Adrenal gland (tissue), 12 donors: Measurements from ENCODE around the gene KRT79. TPM values are rescaled to one million over a fixed set of nuclear protein-coding genes. Genes with fewer than 3 reads are reported as not detected.

Source experiments
- DNase-seq, 7 donors: peaks; one replicate each; pipeline ENCODE4 v3.0.0-alpha.2; 2019 to 2020
- H3K27ac ChIP-seq, 5 donors: fragments of 200-600 bp; sonication (generic) in 4 of 5; 1 replicate in 3 of 5; 2 replicates in 2 of 5; pipeline versions ENCODE4 v1.5.1 to v1.8.0; 2016 to 2020; ENCODE audit warnings: mild to moderate bottlenecking in 1 of 5
- H3K27me3 ChIP-seq: fragments of 200-600 bp; 2 replicates; pipeline ENCODE4 v1.8.0; 2021
- H3K36me3 ChIP-seq, 2 donors: fragments of 200-600 bp; replicated peaks in 1 of 2; 1 replicate in 1 of 2; 2 replicates in 1 of 2; pipeline versions ENCODE4 v1.5.1 to v1.8.0; 2018 to 2022
- H3K4me1 ChIP-seq, 2 donors: fragments of 200-600 bp; replicated peaks in 1 of 2; 1 replicate in 1 of 2; 2 replicates in 1 of 2; pipeline versions ENCODE4 v1.5.1 to v1.8.0; 2018 to 2021
- H3K4me3 ChIP-seq, 4 donors: fragments of 200-600 bp; sonication (generic) in 3 of 4; one replicate each; pipeline ENCODE4 v1.5.1; 2016 to 2018
- H3K9me3 ChIP-seq, 3 donors: fragments of 200-600 bp; sonication (generic) in 1 of 3; replicated peaks in 1 of 3; 1 replicate in 2 of 3; 2 replicates in 1 of 3; pipeline versions ENCODE4 v1.5.1 to v1.8.0; 2016 to 2021
- POLR2A ChIP-seq, 2 donors: fragments of 450-650 bp; IDR thresholded peaks; one replicate each; pipeline ENCODE4 v1.6.1; 2017; ENCODE audit warnings: antibody characterized with exemption in 2 of 2, mild to moderate bottlenecking in 2 of 2, moderate library complexity in 1 of 2
- WGBS, 4 donors: extraction: QIAGEN DNeasy Blood & Tissue Kit in 2 of 4; methylation state at CpG; one replicate each; pipeline versions ENCODE4 v1.1.5 to v1.1.7; 2013 to 2017; 5-methylcytosine and 5-hydroxymethylcytosine counted together
- intact Hi-C, 2 donors: fragments of 100-400 bp; cut with DNase I; formaldehyde crosslinking; loops; one replicate each; pipeline versions ENCODE4 v1.14.1 to v1.15.0; 2022 to 2023
- polyA plus RNA-seq, 3 donors: library from polyadenylated mRNA; stranded (reverse); fragments of 200-250 nt in 2 of 3; fragments of 350-450 nt in 1 of 3; fragmentation: Illumina TruSeq in 1 of 3; extraction: RNeasy Lipid Tissue Mini Kit (QIAGEN cat#74804) in 1 of 3; gene quantifications; one replicate each; pipeline ENCODE4 v1.2.3, GENCODE V29; 2013 to 2014
- total RNA-seq, 9 donors: library from RNA; depleted of rRNA in 4 of 9; stranded (reverse); fragments of >200 nt in 4 of 9; fragments of 120-200 nt in 1 of 9; fragmentation: NEBNext Ultra II Directional in 1 of 9; extraction: Animal tissue kit (Norgen Biotek cat#: 25700) in 1 of 9; gene quantifications; one replicate each; pipeline versions ENCODE4 v1.1.0 to v1.2.4, GENCODE V29; 2013 to 2023
- TF ChIP-seq, protein P1 (sequence below), 6 experiments: fragments of 450-650 bp in 4 of 6; fragments of 200-600 bp in 2 of 6; sonication (generic) in 1 of 6; IDR thresholded peaks; 1 replicate in 5 of 6; 2 replicates in 1 of 6; pipeline versions ENCODE4 v1.5.1 to v1.8.0; 2016 to 2021; ENCODE audit warnings: antibody characterized with exemption in 6 of 6, mild to moderate bottlenecking in 2 of 6, moderate library complexity in 1 of 6
- donor health status: healthy with polysubstance abuse.
- donor health status: Bipolar disorder and iron deficiency.
- donor health status: DM: yes; HTN: yes; CAD: no.
- donor health status: DM: no; HTN: no; CAD: no.
- donor health status: DM: no; HTN: no; CAD: no.
- donor health status: DM: yes; HTN: yes; CAD: no.

KRT79 gene
- total and polyA plus RNA-seq, 12 donors = 0.24 TPM; not detected in 11

DNA sequence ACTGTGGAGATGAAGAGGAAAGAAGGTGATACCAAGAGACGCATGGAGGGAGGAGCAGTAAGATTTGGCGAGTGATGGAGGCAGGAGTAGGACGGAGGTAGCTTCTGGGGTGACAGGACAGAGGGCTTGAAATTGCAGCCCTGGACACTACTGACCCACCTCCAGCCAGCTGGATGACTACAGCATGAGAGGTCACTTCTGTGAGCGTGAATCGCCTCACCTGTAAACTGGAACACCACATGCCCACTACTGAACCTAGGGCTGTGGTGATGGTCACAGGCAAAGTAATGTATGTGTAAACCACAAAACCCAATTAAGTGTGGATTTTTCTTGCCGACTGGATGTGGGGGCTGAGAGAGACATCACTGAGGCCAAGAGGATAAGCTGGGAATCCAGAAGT lies 13.6 kb downstream of the KRT79 start:
- no peak overlapping the region for H3K4me3 ChIP-seq
- no peak overlapping the region for H3K27ac ChIP-seq
- no peak for DNase-seq
- no peaks in the 10 kb centered on the region for H3K36me3 ChIP-seq
- no peaks in the 10 kb centered on the region for H3K9me3 ChIP-seq
- no peak for TF ChIP-seq POLR2A (IDR thresholded peaks at IDR 0.05)
- TF ChIP-seq, protein P1, sequence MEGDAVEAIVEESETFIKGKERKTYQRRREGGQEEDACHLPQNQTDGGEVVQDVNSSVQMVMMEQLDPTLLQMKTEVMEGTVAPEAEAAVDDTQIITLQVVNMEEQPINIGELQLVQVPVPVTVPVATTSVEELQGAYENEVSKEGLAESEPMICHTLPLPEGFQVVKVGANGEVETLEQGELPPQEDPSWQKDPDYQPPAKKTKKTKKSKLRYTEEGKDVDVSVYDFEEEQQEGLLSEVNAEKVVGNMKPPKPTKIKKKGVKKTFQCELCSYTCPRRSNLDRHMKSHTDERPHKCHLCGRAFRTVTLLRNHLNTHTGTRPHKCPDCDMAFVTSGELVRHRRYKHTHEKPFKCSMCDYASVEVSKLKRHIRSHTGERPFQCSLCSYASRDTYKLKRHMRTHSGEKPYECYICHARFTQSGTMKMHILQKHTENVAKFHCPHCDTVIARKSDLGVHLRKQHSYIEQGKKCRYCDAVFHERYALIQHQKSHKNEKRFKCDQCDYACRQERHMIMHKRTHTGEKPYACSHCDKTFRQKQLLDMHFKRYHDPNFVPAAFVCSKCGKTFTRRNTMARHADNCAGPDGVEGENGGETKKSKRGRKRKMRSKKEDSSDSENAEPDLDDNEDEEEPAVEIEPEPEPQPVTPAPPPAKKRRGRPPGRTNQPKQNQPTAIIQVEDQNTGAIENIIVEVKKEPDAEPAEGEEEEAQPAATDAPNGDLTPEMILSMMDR (IDR thresholded peaks at IDR 0.05) = no peak
- H3K4me1 ChIP-seq = no peaks in the 10 kb centered on the region
- peaks cover 10% of the 10 kb centered on the region for H3K27me3 ChIP-seq
- WGBS, 4 donors = 81 to 90% (median 86%) methylated on average over 6 of the region's 6 CpGs
- intact Hi-C loops = no loop called here

DNA sequence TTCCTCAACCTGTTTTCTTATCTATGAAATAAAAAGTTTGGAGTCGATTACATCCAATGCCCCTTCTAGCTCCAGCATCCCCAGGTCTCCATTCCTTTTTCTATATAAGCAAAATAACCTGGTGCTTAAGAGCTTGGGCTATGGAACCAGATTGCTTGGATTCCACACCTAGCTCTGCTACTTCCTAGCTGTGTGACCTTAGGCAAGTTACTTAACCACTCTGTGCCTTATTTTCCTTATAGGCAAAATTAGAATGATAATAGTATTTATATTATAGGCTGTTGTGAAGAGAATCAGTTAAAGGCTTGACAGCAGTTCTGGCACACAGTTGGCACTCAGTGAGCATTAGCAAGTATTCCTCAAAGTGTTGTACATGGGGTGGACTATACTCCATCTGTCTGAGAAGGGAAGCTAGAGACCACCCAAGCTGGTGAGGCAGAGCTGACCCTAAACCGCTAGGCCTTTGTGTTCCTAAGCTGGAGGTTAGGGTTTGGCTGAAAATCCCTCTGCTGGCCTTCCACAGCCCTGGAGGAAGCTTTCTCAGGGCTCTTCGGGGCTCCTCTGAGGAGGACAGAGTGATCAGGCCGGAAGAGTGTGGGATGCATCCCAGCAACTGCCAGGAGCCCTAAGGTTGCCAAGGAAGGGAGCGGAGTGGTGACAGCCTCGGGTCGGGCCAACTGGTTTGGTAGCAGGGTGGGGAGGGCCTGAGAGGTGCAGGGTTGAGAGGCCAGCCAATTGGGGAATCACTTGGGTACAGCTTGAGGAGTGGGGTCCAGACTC lies 14.2 kb downstream of the KRT79 start:
- H3K27ac ChIP-seq = no peak overlapping the region
- intact Hi-C loops = no loop called here
- no peaks in the 10 kb centered on the region for H3K9me3 ChIP-seq
- no peaks in the 10 kb centered on the region for H3K36me3 ChIP-seq
- DNase-seq = no peak
- H3K27me3 ChIP-seq = peaks cover 10% of the 10 kb centered on the region
- 78 to 89% (median 79%) methylated on average over 6 to 7 of the region's 7 CpGs for WGBS, 4 donors
- H3K4me1 ChIP-seq = no peaks in the 10 kb centered on the region
- TF ChIP-seq, protein P1 (IDR thresholded peaks at IDR 0.05) = no peak
- no peak for TF ChIP-seq POLR2A (IDR thresholded peaks at IDR 0.05)
- H3K4me3 ChIP-seq = no peak overlapping the region

DNA sequence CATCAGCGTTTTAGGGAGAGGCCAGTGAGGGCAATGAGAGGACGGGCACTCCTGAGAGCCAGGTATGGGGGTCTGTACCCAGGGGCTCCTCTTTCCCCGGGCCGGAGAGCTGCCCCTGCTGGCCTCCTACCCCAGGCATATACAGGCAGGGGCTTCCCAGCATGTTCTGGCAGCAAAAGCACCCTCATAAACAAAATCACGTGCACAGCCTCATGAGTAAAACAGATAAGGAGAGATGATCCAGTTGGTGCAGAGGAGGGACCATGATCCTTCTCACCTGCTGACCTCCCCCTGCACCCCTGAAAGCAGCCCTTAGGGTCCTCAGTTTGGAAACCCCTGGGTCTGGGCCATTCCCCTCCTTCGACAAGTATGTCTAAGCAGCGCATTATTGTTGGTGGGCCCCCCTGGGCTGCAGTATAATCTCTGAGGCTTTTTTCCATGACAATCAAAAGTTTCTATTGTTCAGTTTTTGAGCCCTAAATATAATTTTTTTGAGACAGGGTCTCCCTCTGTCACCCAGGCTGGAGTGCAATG lies 15.2 kb downstream of the KRT79 start:
- DNase-seq = no peak
- intact Hi-C loops = no loop called here

DNA sequence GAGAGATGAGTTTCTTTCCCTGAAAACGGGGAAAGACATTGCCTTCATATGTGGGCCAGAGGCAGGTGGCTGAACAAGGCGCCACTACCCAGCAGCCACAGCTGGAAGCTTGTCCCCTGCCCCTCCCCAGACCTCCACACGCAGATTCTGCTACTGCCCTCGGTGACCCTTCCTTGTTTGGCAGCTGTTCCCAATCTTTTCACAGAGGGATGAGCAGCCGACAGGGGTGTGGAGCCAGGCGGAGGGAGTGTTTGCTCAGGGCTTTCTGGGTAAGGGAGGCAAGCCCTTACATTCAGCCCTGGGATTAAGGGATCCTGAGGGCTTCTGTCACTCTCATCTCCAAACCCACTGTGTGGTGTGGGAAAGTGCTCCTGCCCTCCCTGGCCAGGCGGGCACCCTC lies 15.7 kb downstream of the KRT79 start:
- Histone ChIP-seq H3K4me3 (no peak overlapping the region), H3K4me1 (no peaks in the 10 kb centered on the region), H3K27ac (no peak overlapping the region), H3K27me3 (peaks cover 10% of the 10 kb centered on the region), H3K9me3 (no peaks in the 10 kb centered on the region), H3K36me3 (no peaks in the 10 kb centered on the region)
- TF ChIP-seq, protein P1 (IDR thresholded peaks at IDR 0.05) = no peak
- TF ChIP-seq POLR2A (IDR thresholded peaks at IDR 0.05) = no peak
- intact Hi-C loops = no loop called here
- no peak for DNase-seq
- WGBS, 4 donors = 37 to 51% (median 44%) methylated on average over 5 to 7 of the region's 7 CpGs

More for the DNA sequence above, 15.2 kb downstream of the KRT79 start:
- Histone ChIP-seq H3K27me3 (peaks cover 10% of the 10 kb centered on the region), H3K27ac (no peak overlapping the region), H3K36me3 (no peaks in the 10 kb centered on the region), H3K4me3 (no peak overlapping the region), H3K4me1 (no peaks in the 10 kb centered on the region), H3K9me3 (no peaks in the 10 kb centered on the region)
- 41 to 70% (median 58%) methylated on average over 4 to 7 of the region's 7 CpGs for WGBS, 4 donors
- TF ChIP-seq, protein P1 (IDR thresholded peaks at IDR 0.05) = no peak
- no peak for TF ChIP-seq POLR2A (IDR thresholded peaks at IDR 0.05)
